GM18508 (cell line): ENCODE measurements around the gene KRTAP20-2.

Source experiments
- ATAC-seq: cut with Tn5 transposase; IDR thresholded peaks from one replicate; pipeline ENCODE4 v1.9.1; 2021; ENCODE audit warnings: moderate number of reproducible peaks; ENCODE audit not compliant: insufficient read depth, unreplicated experiment

The KRTAP20-2 gene

GRCh38 chr21:30634906-30635305, at the start of gene KRTAP20-2:
KRTAP20-2 (plus strand) TSS chr21:30635206; CDS start chr21:30635264, 58 bp downstream.
- no peak for ATAC-seq

GRCh38 chr21:30590297-30590696, 44.7 kb upstream of the KRTAP20-2 start, which contains the start of gene KRTAP22-2:
KRTAP22-2 (minus strand) TSS chr21:30590397.
- ATAC-seq, result no peak

GRCh38 chr21:30592140-30592539, 42.9 kb upstream of the KRTAP20-2 start, which contains the start of gene KRTAP6-3:
KRTAP6-3 (plus strand) TSS chr21:30592440; CDS start chr21:30592446, 6 bp downstream.
- ATAC-seq, result no peak

GRCh38 chr21:30598802-30599201, 36.2 kb upstream of the KRTAP20-2 start, which contains the start of gene KRTAP6-2:
KRTAP6-2 (minus strand) TSS chr21:30598902; CDS start chr21:30598874, 28 bp downstream.
- no peak for ATAC-seq

- no peak for ATAC-seq
These were observed 34.2 kb upstream of the KRTAP20-2 start, which contains the start of gene KRTAP22-1 for GRCh38 chr21:30600787-30601186. KRTAP22-1 (plus strand) TSS chr21:30601087.

- no peak for ATAC-seq
These were observed 29.0 kb upstream of the KRTAP20-2 start for GRCh38 chr21:30605968-30606367.

GRCh38 chr21:30612132-30612531, 22.9 kb upstream of the KRTAP20-2 start:
- no peak for ATAC-seq

GRCh38 chr21:30613836-30614235, 21.2 kb upstream of the KRTAP20-2 start, which contains the start of gene KRTAP6-1:
KRTAP6-1 (minus strand) TSS chr21:30613930; CDS start chr21:30613904, 26 bp downstream.
- ATAC-seq, result no peak

- no peak for ATAC-seq
These were observed 19.8 kb upstream of the KRTAP20-2 start for GRCh38 chr21:30615199-30615598.

- no peak for ATAC-seq
These were observed 18.9 kb upstream of the KRTAP20-2 start, which contains the start of gene KRTAP20-1 for GRCh38 chr21:30616125-30616524. KRTAP20-1 (plus strand) TSS chr21:30616425; CDS start chr21:30616455, 30 bp downstream.

GRCh38 chr21:30620080-30620479, 14.9 kb upstream of the KRTAP20-2 start:
- ATAC-seq, result no peak

GRCh38 chr21:30620522-30620921, 14.5 kb upstream of the KRTAP20-2 start, which contains the start of gene KRTAP20-4:
KRTAP20-4 (plus strand) TSS chr21:30620627.
- no peak for ATAC-seq

- ATAC-seq, result no peak
These were observed 11.6 kb upstream of the KRTAP20-2 start for GRCh38 chr21:30623362-30623761.

GRCh38 chr21:30625449-30626165, 9.4 kb upstream of the KRTAP20-2 start:
- no peak for ATAC-seq

GRCh38 chr21:30628109-30628508, 6.9 kb upstream of the KRTAP20-2 start:
- no peak for ATAC-seq

GRCh38 chr21:30629200-30629599, 5.8 kb upstream of the KRTAP20-2 start:
- ATAC-seq, result no peak

GRCh38 chr21:30638686-30639085, 3.7 kb downstream of the KRTAP20-2 start:
- ATAC-seq, result no peak

- no peak for ATAC-seq
These were observed 7.6 kb downstream of the KRTAP20-2 start, which contains the start of gene KRTAP20-3 for GRCh38 chr21:30642564-30642963. KRTAP20-3 (plus strand) TSS chr21:30642864.

- no peak for ATAC-seq
These were observed 12.0 kb downstream of the KRTAP20-2 start for GRCh38 chr21:30646904-30647414.

GRCh38 chr21:30652891-30653290, 17.9 kb downstream of the KRTAP20-2 start:
- ATAC-seq, result no peak

- no peak for ATAC-seq
These were observed 33.8 kb downstream of the KRTAP20-2 start for GRCh38 chr21:30668776-30669175.
